Measurements from ENCODE around the gene PFDN4.

The PFDN4 gene

GRCh38 chr20:54251096-54251495, 43.2 kb downstream of the PFDN4 start:
- no peak for TF ChIP-seq CTCF (IDR thresholded peaks at IDR 0.05; ENCODE audit: extremely low read depth, missing control alignments)
- no peak for DNase-seq (ENCODE audit: low spot score)

DNA sequence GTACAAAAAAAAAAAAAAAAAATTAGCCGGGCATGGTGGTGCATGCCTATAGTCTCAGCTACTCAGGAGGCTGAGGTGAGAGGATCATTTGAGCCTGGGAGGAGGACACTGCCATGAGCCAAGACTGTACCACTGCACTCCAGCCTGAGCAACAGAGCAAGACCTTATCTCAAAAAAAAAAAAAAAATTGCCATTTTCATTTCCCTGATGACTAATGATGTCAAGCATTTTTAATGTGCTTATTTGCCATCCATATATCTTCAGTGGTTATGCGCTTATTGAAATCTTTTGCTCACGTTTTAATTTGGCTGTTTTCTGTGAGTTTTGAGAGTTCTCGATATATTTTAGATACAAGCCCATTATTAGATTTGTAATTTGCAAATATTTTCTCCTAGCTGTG, 46.7 kb downstream of the PFDN4 start:
- no peak for DNase-seq (ENCODE audit: low spot score)
- no peak for TF ChIP-seq CTCF (IDR thresholded peaks at IDR 0.05; ENCODE audit: extremely low read depth, missing control alignments)

DNA sequence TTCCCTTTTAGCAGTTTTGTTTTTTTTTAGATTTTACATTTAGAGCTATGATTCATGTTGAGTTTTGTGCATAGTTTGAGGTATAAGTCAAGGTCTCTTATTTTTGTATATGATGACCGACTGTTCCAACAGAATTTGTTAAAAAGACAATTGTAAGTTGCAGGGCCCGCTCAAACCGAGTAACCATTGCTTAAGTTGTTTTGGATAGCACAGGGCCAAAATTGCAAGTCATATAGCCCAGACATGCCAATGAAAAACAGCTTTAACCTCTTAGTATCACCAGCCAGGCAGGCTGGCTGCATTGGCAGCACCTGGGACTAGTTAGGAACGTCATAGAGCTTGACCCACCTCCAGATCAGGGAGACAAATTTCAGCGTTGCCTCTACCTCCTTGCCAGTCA, 47.3 kb downstream of the PFDN4 start:
- no peak for TF ChIP-seq CTCF (IDR thresholded peaks at IDR 0.05; ENCODE audit: extremely low read depth, missing control alignments)
- no peak for DNase-seq (ENCODE audit: low spot score)

DNA sequence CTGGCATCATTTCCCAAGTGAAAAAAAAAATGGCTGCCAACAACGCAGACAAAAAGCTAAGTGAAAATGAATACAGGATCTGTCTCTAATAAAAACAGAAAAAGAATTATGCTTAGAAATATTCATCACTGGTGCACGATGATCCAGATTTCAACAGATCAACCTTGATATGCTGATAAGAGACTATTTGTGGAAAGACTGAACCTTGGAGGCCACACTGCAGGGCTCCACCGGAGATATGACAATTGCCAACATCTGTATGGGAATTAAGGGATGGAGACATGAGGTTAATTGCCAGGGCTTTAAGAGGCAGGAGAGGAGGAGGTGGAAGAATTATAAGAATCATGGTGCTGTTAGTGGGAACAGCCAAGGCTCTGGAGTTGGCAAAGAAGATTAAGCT, 48.3 kb downstream of the PFDN4 start:
- DNase-seq (ENCODE audit: low spot score) = no peak
- TF ChIP-seq CTCF (IDR thresholded peaks at IDR 0.05; ENCODE audit: extremely low read depth, missing control alignments) = no peak

DNA sequence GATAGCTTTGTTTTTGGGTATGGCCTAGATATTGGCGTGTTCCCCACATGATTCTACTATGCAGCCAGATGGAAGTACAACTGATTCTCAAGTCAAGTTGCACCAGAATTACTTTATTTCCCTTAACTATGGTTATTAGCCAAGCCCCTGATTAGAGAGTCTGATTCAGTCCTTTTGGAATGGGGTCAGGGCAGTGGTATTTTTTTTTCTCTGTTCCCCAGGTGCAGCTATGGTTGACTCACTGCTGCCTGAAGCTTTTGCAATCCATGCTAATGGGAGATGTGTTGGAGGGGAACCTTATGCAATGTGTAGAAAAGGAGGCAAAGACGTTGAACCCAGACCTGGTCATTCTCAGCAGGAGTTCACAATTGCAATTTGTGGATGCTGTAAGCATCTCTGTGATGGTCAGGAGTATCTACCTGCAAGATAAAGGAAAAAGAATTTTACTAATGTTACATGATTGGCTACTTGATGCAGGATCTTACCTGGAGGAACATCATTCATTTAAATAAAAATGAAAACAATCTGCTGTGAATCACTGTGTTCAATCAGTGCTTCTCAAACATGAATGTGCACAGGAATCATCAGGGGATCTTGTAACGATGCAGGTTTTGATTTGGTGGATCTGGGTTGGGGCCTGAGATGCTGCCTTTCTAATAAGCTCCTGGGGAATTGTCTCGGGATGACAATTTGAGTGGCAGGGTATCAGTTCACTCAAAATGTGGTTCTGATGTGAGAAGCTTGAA, 49.4 kb downstream of the PFDN4 start:
- TF ChIP-seq CTCF (IDR thresholded peaks at IDR 0.05; ENCODE audit: extremely low read depth, missing control alignments) = no peak
- DNase-seq (ENCODE audit: low spot score) = no peak

- no peak for TF ChIP-seq CTCF (IDR thresholded peaks at IDR 0.05; ENCODE audit: extremely low read depth, missing control alignments)
- no peak for DNase-seq (ENCODE audit: low spot score)
These were observed 52.2 kb downstream of the PFDN4 start for GRCh38 chr20:54260116-54260515.

DNA sequence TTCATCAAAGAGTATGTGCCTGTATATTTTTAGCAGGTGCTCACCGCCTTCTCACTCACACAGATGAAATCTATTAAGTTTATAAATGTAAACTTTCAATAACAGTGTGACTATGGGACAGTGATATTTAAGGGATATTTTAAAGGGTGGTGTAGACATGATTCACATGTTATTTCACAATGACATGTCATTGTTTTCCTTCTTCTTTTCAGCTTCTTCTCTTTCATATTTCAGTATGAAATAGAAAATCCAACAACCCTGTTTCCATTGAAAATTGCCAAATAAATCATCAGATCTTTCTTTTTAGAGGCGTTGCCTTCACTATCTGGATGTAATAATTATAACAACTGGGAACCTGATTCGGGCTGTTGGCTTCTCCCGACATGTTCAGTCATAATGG, 54.8 kb downstream of the PFDN4 start:
- TF ChIP-seq CTCF (IDR thresholded peaks at IDR 0.05; ENCODE audit: extremely low read depth, missing control alignments) = no peak
- DNase-seq (ENCODE audit: low spot score) = no peak
